HUES48 (cell line): Measurements from ENCODE around the gene ABHD13.
A peak's percentile ranks its signal among the peaks of the same experiment; 100 is the strongest.
"Not testable (repeated sequence)": the region's sequence is repeated elsewhere in the genome, so short reads cannot be mapped to it uniquely, and the experiment has no call there.

Experiments used
- H3K27ac ChIP-seq: one replicate; pipeline ENCODE4 v1.7.0; 2013; ENCODE audit warnings: low read depth, low read length, inconsistent platforms
- H3K27me3 ChIP-seq: 2 replicates; pipeline ENCODE4 v1.6.1; 2013; ENCODE audit warnings: mild to moderate bottlenecking, low read length; ENCODE audit not compliant: control insufficient read depth, insufficient read depth
- H3K36me3 ChIP-seq: 2 replicates; pipeline ENCODE4 v1.6.1; 2013; ENCODE audit warnings: low read length; ENCODE audit not compliant: control insufficient read depth, insufficient read depth
- H3K4me1 ChIP-seq: 2 replicates; pipeline ENCODE4 v1.6.1; 2013; ENCODE audit warnings: mild to moderate bottlenecking, low read length; ENCODE audit not compliant: control insufficient read depth, insufficient read depth
- H3K4me3 ChIP-seq: 2 replicates; pipeline ENCODE4 v1.5.1; 2013; ENCODE audit warnings: mild to moderate bottlenecking, low read depth, low read length
- H3K9ac ChIP-seq: 2 replicates; pipeline ENCODE4 v1.6.1; 2013; ENCODE audit warnings: mild to moderate bottlenecking, low read depth, low read length, moderate library complexity
- H3K9me3 ChIP-seq: 2 replicates; pipeline ENCODE4 v1.6.1; 2013; ENCODE audit warnings: low read length; ENCODE audit not compliant: control insufficient read depth, insufficient read depth

Gene ABHD13

DNA sequence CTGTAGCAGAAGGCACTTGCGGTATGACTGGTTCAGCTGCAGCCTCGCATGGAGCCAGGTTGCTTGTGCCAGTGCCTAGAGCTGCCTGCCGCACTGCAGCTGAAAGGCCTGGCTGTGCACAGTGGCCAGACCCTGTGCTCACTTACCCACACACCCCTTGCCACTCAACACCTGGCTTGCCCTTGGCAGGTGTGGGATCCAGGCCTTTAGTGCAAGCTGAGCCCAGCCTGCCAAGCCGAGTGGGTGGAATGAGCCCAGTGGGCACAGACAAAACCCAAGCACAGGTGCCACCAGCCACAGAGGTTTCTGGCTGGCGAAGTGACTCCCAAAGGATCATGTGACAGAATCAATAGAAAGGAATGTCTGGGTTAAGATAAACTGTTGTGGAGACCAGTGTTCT lies 22.3 kb upstream of the ABHD13 start:
- Histone ChIP-seq H3K9me3 (peaks cover 13% of the 10 kb centered on the region), H3K27ac (no peak overlapping the region), H3K4me1 (no peaks in the 10 kb centered on the region), H3K9ac (no peak overlapping the region), H3K36me3 (no peaks in the 10 kb centered on the region), H3K4me3 (no peak overlapping the region), H3K27me3 (no peaks in the 10 kb centered on the region)

DNA sequence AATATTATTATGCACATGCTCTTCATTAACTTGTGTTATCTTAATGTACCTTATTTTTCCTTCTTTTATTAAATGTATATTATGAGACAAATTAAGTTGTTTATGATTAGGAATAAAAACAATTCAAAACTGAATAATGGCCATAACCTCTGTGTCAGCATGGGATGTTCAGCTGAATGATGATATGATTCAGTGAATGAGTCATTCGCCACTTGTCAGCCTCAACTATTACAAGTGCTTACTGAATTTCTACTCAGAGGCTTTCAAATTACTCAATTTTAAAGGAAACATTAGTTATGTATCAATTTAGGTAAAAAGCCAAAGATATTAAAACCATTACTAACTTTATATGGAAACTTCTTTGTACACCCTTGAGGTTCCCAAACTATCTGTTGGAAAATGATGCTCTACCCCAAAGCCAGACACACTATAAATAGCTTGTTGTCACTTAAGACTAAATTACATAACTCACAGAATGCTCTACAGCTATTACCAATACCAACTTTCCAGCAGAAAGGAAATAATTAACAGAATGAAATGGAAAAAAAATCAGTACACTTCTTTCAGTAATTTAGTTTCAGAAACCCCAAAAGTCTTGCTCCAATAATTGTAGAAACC lies 17.3 kb upstream of the ABHD13 start:
- H3K4me1 ChIP-seq, result no peaks in the 10 kb centered on the region
- no peak overlapping the region for H3K4me3 ChIP-seq
- H3K9ac ChIP-seq, result no peak overlapping the region
- no peak overlapping the region for H3K27ac ChIP-seq
- H3K36me3 ChIP-seq, result no peaks in the 10 kb centered on the region
- peaks cover 5% of the 10 kb centered on the region; the same call in 1 of the 2 replicates for H3K9me3 ChIP-seq
- H3K27me3 ChIP-seq, result no peaks in the 10 kb centered on the region

DNA sequence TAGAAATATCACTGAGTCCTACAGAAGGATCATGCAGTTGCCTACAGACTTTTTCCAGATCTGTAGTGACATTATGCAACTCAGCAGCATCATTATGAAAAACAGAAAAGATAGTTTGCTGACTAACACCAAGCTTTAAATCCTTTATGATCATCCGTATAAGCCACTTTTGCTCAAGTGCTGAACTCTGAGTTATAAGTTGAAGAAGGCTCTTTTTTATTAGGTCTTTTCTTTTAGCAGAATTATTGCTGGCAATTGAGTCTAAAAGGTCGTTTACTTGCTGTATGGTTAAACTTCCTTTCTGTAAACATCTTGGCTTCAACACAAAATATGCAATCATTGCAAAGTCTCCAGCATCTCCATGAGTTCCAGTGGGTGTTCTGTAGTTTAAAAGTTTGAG lies 7.6 kb upstream of the ABHD13 start:
- Histone ChIP-seq H3K27ac (no peak overlapping the region), H3K36me3 (peaks cover 11% of the 10 kb centered on the region), H3K9ac (no peak overlapping the region), H3K4me1 (peaks cover 7% of the 10 kb centered on the region; the same call in 1 of the 2 replicates), H3K27me3 (no peaks in the 10 kb centered on the region), H3K9me3 (no peaks in the 10 kb centered on the region), H3K4me3 (no peak overlapping the region)

DNA sequence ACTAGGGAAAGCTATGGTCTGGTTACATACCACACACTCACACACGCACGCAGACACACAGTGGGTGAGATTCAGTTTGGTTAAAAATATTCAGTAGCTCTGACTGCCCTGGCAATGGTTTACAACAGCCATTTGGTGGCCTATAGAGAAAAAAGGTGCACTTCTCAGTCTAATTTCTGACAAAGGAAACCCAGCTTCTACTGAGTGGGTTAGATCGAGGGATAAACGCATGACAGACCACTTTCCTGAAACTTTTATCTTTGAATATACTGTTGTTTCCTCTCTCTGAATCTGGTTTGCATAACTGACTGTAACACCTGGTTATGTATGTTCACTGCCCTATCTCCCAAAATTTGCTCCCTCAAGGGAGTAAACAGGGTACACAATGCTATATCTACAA lies 5.3 kb upstream of the ABHD13 start:
- Histone ChIP-seq H3K27ac (no peak overlapping the region), H3K4me3 (no peak overlapping the region), H3K27me3 (no peaks in the 10 kb centered on the region), H3K36me3 (peaks cover 11% of the 10 kb centered on the region), H3K9ac (no peak overlapping the region), H3K4me1 (peaks cover 10% of the 10 kb centered on the region; the same call in 1 of the 2 replicates), H3K9me3 (no peaks in the 10 kb centered on the region)

DNA sequence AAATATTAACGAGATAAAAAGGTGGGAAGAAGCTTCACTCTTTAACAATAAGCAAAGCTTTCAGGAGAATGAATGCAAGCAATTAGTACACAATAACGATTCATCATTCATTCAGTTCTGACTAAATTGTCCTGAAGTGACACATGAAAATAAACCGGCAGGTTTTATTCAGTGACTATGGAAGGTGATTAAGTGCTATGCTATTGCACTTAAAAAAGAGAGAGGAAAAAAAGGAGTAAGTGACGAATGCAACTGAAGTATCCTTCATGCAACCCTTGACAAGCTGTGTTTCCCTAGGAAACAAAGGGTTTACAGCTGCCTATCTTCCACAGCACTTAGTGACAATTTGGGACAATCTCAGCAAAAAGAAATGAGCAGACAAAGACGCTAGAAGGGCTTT lies 4.2 kb upstream of the ABHD13 start:
- Histone ChIP-seq H3K27me3 (no peaks in the 10 kb centered on the region), H3K4me1 (peaks cover 10% of the 10 kb centered on the region; the same call in 1 of the 2 replicates), H3K9me3 (no peaks in the 10 kb centered on the region), H3K36me3 (peaks cover 11% of the 10 kb centered on the region), H3K9ac (no peak overlapping the region), H3K4me3 (peak overlapping the region; percentile 75), H3K27ac (peak overlapping the region; percentile 44)

DNA sequence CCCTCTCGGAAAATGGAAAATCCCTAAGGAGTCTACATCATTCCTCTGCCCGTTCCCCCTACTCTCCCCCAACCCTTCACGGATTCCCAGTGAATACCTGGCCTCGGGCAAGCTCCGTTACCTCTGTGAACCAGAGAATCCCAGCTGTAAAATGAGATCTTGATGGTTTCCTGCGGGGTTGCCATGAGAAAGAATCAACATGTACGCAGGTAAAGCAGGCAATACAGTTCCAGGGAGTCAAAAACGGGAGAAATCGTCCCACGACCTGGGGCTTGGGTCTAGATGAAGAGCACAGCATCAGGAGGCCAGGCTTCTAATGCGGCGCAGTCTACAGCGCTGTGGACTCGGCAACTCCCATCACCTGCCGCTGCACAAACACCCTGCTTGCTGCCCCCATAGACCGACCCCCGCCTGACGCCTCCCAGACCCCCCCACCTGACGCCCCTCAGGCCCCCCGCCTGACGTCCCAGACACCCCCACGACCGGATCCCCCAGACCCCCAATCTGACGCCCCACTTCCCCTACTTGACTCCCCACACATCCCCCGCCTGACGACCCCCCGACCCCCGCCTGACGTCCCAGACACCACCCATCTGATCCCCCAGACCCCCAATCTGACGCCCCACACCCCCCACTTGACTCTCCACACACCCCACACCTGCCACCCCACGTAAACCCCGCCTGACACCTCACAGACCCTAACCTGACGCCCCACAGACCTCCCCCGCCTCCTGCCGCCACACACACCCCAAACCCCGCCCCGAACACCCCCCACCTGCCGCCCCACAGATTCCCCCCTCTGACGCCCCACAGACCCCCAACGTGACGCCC lies 3.5 kb upstream of the ABHD13 start:
- peak overlapping the region; percentile 75 for H3K4me3 ChIP-seq
- H3K36me3 ChIP-seq, result peaks cover 8% of the 10 kb centered on the region
- H3K9ac ChIP-seq, result 0 out of 2 replicates have a peak overlapping the region, but pooled peaks have one; percentile 6
- H3K4me1 ChIP-seq, result peaks cover 10% of the 10 kb centered on the region; the same call in 1 of the 2 replicates
- H3K27ac ChIP-seq, result peak overlapping the region; percentile 44
- no peaks in the 10 kb centered on the region for H3K9me3 ChIP-seq
- H3K27me3 ChIP-seq, result no peaks in the 10 kb centered on the region

DNA sequence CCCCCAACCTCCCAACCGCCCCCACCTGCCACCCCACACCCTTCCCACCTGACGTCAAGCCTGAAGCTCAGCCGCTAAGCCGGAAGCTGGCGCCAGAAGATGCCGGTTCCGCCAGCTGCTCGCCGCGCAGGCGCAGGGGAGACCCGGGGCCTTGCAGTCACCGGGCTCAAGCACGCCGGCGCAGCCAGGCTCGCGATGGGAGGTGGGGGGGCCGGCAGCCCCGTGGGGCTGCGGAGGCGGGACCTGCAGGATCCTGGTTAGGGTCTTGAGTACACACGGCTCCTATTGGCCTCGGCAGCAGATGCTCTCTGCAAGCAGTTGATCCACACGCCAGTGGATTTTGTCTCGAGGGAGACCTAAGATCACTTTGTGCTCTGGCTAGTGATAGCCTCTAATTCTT lies 2.8 kb upstream of the ABHD13 start, which contains the start of gene LIG4:
Gene LIG4, minus strand, starts transcription at position 101 of the 400 bp plus-strand sequence. CDS start 4,268 bp downstream, outside the sequence.
- H3K4me3 ChIP-seq, result peak within 1 kb of the TSS; percentile 75
- H3K4me1 ChIP-seq, result peaks cover 10% of the 10 kb centered on the region; the same call in 1 of the 2 replicates
- no peaks in the 10 kb centered on the region for H3K27me3 ChIP-seq
- H3K27ac ChIP-seq, result peak within 1 kb of the TSS; percentile 59
- 0 out of 2 replicates have a peak within 1 kb of the TSS, but pooled peaks have one; percentile 6 for H3K9ac ChIP-seq
- peaks cover 4% of the 10 kb centered on the region for H3K36me3 ChIP-seq
- H3K9me3 ChIP-seq, result no peaks in the 10 kb centered on the region

DNA sequence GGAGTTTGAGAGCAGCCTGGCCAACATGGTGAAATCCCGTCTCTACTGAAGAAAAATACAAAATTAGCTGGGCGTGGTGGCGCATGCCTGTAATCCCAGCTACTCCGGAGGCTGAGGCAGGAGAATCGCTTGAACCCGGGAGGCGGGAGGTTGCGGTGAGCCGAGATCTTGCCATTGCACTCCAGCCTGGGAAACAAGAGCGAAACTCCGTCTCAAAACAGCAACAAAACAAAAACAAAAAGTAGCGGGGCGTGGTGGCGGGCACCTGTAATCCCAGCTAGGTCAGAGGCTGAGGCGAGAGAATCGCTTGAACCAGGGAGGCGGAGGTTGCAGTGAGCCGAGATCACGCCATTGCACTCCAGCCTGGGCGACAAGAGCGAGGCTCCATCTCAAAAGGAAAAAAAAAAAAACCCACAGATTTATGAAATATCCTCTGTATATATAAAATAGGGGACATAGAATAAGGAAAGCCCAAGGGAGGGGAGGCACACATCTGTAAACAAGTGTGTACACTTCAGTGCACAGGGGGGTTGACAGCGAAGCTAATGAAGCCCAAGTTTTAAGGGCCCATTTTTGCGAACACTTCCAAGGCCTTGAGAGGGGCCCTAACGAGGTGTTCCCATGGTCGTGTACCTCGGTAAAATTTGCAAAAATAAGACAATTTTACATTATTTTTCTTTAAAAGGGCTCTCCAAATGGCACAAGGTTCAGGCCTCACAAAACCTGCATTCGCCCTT lies 717 bp upstream of the ABHD13 start:
- H3K4me1 ChIP-seq, result peaks cover 10% of the 10 kb centered on the region; the same call in 1 of the 2 replicates
- H3K27me3 ChIP-seq, H3K36me3 ChIP-seq, H3K9me3 ChIP-seq: not testable (repeated sequence)
- peak overlapping the region; percentile 88 for H3K9ac ChIP-seq
- H3K27ac ChIP-seq, result peak overlapping the region; percentile 83
- H3K4me3 ChIP-seq, result peak overlapping the region; percentile 94

DNA sequence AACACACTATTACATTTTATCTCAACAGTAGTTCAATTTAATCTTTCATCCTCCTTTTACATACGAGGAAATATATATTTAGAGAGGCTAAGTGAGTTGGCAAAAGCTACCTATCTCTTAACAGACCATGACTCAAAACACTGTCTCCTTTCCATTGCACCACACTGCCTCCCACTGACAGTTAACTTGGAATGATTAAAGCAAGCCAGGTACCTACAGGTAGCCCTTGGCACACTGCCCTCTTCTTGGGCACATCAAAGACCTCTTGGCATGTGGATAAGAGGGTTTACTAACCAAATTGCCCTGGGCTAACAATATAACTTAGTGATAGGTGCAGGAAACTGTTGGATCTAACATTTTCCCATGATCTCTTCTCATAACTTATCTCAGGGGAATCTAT lies 1.8 kb downstream of the ABHD13 start:
- Histone ChIP-seq H3K9ac (no peak overlapping the region), H3K4me3 (no peak overlapping the region)

DNA sequence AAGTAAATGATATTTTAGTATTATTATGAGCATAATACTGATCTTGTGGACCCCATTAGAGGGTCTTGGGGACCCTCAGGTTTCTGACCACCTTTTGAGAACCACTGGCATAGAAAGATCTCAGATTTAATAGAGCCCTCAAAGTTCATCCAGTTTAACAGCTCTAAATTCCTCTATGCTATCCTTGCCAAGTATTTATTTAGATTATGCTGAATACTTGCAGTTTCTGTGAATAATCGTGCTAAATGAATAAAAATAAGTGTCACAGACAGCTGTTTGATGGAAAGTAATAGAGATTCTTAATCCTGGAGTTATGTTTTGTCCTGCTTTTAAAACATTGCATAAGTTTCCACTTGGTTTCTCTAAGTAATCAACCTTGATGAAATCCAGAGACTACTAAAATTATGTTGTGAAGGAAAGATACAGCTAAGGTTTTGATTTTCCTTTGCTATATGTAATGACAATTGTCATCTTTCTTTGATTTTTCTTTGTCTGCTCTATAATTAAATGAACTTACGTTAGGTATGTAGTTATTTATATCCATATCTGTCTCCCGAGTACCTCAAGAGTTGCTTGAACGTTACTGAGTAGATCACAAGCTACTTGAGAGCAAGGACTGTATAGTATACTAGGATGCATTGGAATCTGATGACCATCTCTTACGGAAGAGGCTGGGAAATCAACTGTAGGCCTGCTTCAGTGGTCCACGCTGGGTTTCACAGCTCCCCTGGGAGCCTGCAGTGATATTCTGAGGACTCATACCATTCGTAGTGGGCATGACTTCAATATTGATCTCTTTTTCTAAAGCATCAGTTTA lies 5.7 kb downstream of the ABHD13 start:
- Histone ChIP-seq H3K4me3 (no peak overlapping the region), H3K27me3 (no peaks in the 10 kb centered on the region), H3K36me3 (no peaks in the 10 kb centered on the region), H3K27ac (no peak overlapping the region), H3K9me3 (no peaks in the 10 kb centered on the region), H3K9ac (no peak overlapping the region), H3K4me1 (no peaks in the 10 kb centered on the region; the same call in 1 of the 2 replicates)

More for the DNA sequence above, 1.8 kb downstream of the ABHD13 start:
- no peaks in the 10 kb centered on the region for H3K9me3 ChIP-seq
- no peak overlapping the region for H3K27ac ChIP-seq
- H3K27me3 ChIP-seq, result no peaks in the 10 kb centered on the region
- no peaks in the 10 kb centered on the region for H3K36me3 ChIP-seq
- H3K4me1 ChIP-seq, result peaks cover 3% of the 10 kb centered on the region; the same call in 1 of the 2 replicates
